Suprapubic skin (tissue), 4 donors: ENCODE data around the gene PFKM. TPM values are rescaled to one million over a fixed set of nuclear protein-coding genes. Genes with fewer than 3 reads are reported as not detected.

ENCODE experiments used
- DNase-seq, 2 donors: peaks; one replicate each; pipeline ENCODE4 v3.0.0-alpha.2; 2019; ENCODE audit warnings: low spot score in 2 of 2
- H3K27ac ChIP-seq: fragments of 200-600 bp; sonication (generic); one replicate; pipeline ENCODE4 v1.5.1; 2019
- H3K27me3 ChIP-seq: fragments of 200-600 bp; sonication (generic); one replicate; pipeline ENCODE4 v1.5.1; 2019
- H3K36me3 ChIP-seq: fragments of 200-600 bp; sonication (generic); one replicate; pipeline ENCODE4 v1.5.1; 2019
- H3K4me1 ChIP-seq: fragments of 200-600 bp; sonication (generic); one replicate; pipeline ENCODE4 v1.5.1; 2019
- H3K4me3 ChIP-seq: fragments of 200-600 bp; sonication (generic); one replicate; pipeline ENCODE4 v1.5.1; 2019; ENCODE audit warnings: mild to moderate bottlenecking
- H3K9me3 ChIP-seq: fragments of 200-600 bp; sonication (generic); one replicate; pipeline ENCODE4 v1.5.1; 2019
- EP300 ChIP-seq: sonication (generic); formaldehyde crosslinking; IDR thresholded peaks from one replicate; pipeline ENCODE4 v1.6.1; 2017; ENCODE audit warnings: antibody characterized with exemption
- POLR2A ChIP-seq, 2 donors: fragments of 450-650 bp; IDR thresholded peaks; one replicate each; pipeline ENCODE4 v1.6.1; 2017; ENCODE audit warnings: antibody characterized with exemption in 2 of 2, mild to moderate bottlenecking in 2 of 2, moderate library complexity in 2 of 2
- POLR2AphosphoS5 ChIP-seq, 3 donors: sonication (generic); formaldehyde crosslinking; IDR thresholded peaks; one replicate each; pipeline ENCODE4 v1.6.1; 2017; ENCODE audit warnings: antibody characterized with exemption in 3 of 3
- WGBS: methylation state at CpG from one replicate; pipeline ENCODE4 v1.1.5; 2018; 5-methylcytosine and 5-hydroxymethylcytosine counted together
- total RNA-seq, 4 donors: library from RNA; depleted of rRNA; stranded (reverse); fragments of >200 nt; gene quantifications; one replicate each; pipeline ENCODE4 v1.1.0, GENCODE V29; 2016
- TF ChIP-seq, protein P1 (sequence below), 2 donors: fragments of 200-600 bp in 1 of 2; fragments of 450-650 bp in 1 of 2; sonication (generic) in 1 of 2; IDR thresholded peaks; one replicate each; pipeline ENCODE4 v1.5.1; 2016 to 2019; ENCODE audit warnings: antibody characterized with exemption in 2 of 2, mild to moderate bottlenecking in 1 of 2, moderate library complexity in 1 of 2

PFKM gene
- total RNA-seq, 4 donors from 2014 or later, result 20.4 to 31.2 (median 27.7) TPM

DNA sequence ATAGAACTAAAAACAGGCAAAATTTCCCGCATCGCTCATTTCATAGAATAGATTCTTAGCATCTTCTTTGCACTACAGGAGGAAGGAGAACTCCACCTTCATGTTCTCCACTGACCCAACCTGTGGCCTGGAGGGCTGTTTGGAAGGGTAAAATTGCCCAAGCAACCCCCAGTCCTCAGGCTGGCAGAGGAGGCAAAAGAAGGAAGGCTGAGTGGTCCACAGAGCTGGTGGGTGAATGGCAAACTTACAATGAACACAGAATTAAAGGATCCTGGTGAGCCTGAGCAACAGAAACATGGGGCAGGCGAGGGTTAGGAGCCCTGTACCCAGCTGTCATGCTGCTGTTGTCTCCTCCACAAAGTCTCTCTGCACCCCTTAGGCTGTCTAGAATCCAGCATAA lies 38.3 kb upstream of the PFKM start:
- Histone ChIP-seq H3K27me3 (no peaks in the 10 kb centered on the region), H3K4me3 (no peak overlapping the region), H3K27ac (no peak overlapping the region), H3K4me1 (no peaks in the 10 kb centered on the region), H3K36me3 (peaks cover 49% of the 10 kb centered on the region), H3K9me3 (no peaks in the 10 kb centered on the region)
- 95% methylated on average over 3 of the region's 3 CpGs for WGBS
- no peak for TF ChIP-seq POLR2AphosphoS5 (IDR thresholded peaks at IDR 0.05)
- TF ChIP-seq POLR2A (IDR thresholded peaks at IDR 0.05), result no peak
- TF ChIP-seq EP300, result no peak
- TF ChIP-seq, protein P1, sequence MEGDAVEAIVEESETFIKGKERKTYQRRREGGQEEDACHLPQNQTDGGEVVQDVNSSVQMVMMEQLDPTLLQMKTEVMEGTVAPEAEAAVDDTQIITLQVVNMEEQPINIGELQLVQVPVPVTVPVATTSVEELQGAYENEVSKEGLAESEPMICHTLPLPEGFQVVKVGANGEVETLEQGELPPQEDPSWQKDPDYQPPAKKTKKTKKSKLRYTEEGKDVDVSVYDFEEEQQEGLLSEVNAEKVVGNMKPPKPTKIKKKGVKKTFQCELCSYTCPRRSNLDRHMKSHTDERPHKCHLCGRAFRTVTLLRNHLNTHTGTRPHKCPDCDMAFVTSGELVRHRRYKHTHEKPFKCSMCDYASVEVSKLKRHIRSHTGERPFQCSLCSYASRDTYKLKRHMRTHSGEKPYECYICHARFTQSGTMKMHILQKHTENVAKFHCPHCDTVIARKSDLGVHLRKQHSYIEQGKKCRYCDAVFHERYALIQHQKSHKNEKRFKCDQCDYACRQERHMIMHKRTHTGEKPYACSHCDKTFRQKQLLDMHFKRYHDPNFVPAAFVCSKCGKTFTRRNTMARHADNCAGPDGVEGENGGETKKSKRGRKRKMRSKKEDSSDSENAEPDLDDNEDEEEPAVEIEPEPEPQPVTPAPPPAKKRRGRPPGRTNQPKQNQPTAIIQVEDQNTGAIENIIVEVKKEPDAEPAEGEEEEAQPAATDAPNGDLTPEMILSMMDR (IDR thresholded peaks at IDR 0.05), result no peak
- DNase-seq, result no peak

DNA sequence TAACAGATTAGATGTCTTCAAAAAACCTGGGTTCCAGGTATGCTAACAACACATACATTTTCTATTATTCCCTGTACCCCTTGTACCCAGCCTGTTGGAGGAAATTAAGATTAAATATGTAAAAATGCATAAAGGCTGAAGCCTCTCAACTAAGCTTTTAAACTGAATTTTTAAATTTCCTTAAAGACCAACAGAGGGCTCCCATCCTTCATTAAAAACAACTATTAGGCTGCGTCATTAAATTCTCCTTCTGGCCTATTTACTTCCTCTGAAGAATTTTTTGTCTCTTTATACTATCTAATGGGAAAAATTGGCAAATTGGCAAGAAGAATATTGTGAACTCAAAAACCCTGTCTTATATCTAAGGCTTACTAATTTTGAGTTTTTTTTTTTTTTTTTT lies 35.1 kb upstream of the PFKM start:
- no peaks in the 10 kb centered on the region for H3K27me3 ChIP-seq
- no peaks in the 10 kb centered on the region for H3K9me3 ChIP-seq
- no peaks in the 10 kb centered on the region for H3K4me1 ChIP-seq
- H3K36me3 ChIP-seq, result peaks cover 74% of the 10 kb centered on the region
- WGBS, result 40% methylated on average over 1 of the region's 1 CpG
- H3K4me3 ChIP-seq, result no peak overlapping the region
- H3K27ac ChIP-seq, result no peak overlapping the region
- TF ChIP-seq POLR2AphosphoS5 (IDR thresholded peaks at IDR 0.05) (no peak), EP300 (no peak), POLR2A (IDR thresholded peaks at IDR 0.05) (no peak)
- TF ChIP-seq, protein P1 (IDR thresholded peaks at IDR 0.05), result no peak
- DNase-seq, result no peak

DNA sequence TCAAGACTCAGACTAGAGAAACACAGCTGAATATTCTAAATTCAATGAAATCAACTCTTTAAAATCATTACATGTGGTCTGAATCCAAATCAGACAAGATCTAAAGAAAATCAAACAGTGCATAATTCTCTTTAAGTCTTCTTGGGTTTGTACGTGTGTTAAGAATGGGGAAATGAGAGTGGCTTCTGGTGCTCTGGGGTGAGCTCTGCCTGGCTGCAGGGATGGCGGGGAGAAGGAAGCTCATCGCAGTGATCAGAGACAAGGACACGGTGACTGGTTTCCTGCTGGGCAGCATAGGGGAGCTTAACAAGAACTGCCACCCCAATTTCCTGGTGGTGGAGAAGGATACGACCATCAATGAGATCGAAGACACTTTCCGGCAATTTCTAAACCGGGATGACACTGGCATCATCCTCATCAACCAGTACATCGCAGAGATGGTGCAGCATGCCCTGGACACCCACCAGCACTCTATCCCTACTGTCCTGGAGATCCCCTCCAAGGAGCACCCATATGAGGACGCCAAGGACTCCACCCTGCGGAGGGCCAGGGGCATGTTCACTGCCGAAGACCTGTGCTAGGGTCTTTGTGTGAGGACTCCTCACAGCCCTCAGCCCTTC lies 34.2 kb upstream of the PFKM start:
- TF ChIP-seq EP300, result no peak
- DNase-seq, result no peak
- WGBS, result 85% methylated on average over 11 of the region's 12 CpGs
- no peaks in the 10 kb centered on the region for H3K4me1 ChIP-seq
- H3K27ac ChIP-seq, result no peak overlapping the region
- no peak overlapping the region for H3K4me3 ChIP-seq
- no peaks in the 10 kb centered on the region for H3K9me3 ChIP-seq
- H3K36me3 ChIP-seq, result peaks cover 71% of the 10 kb centered on the region
- no peaks in the 10 kb centered on the region for H3K27me3 ChIP-seq

DNA sequence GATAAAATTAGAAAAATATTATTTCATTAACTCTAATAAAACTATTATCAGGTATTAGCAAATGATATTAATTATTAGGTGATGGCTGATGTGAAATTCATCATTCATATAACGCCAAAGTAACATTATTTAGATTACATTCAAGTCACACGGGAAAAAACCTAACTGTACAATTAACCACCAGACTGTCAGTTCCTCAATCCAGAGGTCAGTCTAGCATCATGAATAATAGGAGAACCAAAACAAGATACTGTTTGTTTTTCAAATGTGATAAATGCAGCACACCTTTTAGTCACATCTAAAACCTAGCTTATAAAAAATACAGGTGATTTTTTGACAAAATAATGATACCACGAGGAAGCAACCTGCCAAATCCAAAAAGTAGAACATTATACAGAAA lies 32.8 kb upstream of the PFKM start:
- Histone ChIP-seq H3K9me3 (no peaks in the 10 kb centered on the region), H3K27me3 (no peaks in the 10 kb centered on the region), H3K4me3 (no peak overlapping the region), H3K36me3 (peaks cover 72% of the 10 kb centered on the region), H3K4me1 (no peaks in the 10 kb centered on the region), H3K27ac (no peak overlapping the region)
- no peak for TF ChIP-seq POLR2AphosphoS5 (IDR thresholded peaks at IDR 0.05)
- TF ChIP-seq EP300, result no peak
- TF ChIP-seq POLR2A (IDR thresholded peaks at IDR 0.05), result no peak
- TF ChIP-seq, protein P1 (IDR thresholded peaks at IDR 0.05), result no peak
- WGBS, result 89% methylated on average over 3 of the region's 3 CpGs
- DNase-seq, result no peak

DNA sequence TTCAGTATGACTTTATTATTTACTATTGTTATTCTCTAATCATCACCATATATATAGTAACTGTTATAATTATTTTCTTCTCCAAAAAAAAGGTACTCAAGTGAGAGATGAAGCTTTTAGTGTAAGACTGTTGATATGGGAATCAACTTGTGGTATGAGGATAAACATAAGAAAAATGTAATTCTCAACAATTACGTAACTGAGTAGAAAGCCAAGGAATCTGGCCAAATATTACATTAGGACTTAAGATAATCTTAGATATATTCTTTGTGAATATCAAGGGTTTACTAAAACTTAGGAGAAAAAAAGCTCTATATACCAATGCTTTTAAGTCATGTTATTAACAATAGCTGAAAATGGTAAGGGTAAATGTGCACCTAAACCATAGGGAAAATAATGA lies 26.6 kb upstream of the PFKM start:
- no peaks in the 10 kb centered on the region for H3K9me3 ChIP-seq
- WGBS, result 89% methylated on average over 1 of the region's 1 CpG
- TF ChIP-seq, protein P1 (IDR thresholded peaks at IDR 0.05), result no peak
- TF ChIP-seq POLR2A (IDR thresholded peaks at IDR 0.05), result no peak
- TF ChIP-seq EP300, result no peak
- no peak for TF ChIP-seq POLR2AphosphoS5 (IDR thresholded peaks at IDR 0.05)
- H3K27me3 ChIP-seq, result no peaks in the 10 kb centered on the region
- H3K36me3 ChIP-seq, result peaks cover 78% of the 10 kb centered on the region
- H3K27ac ChIP-seq, result no peak overlapping the region
- no peak overlapping the region for H3K4me3 ChIP-seq
- DNase-seq, result no peak
- H3K4me1 ChIP-seq, result no peaks in the 10 kb centered on the region

DNA sequence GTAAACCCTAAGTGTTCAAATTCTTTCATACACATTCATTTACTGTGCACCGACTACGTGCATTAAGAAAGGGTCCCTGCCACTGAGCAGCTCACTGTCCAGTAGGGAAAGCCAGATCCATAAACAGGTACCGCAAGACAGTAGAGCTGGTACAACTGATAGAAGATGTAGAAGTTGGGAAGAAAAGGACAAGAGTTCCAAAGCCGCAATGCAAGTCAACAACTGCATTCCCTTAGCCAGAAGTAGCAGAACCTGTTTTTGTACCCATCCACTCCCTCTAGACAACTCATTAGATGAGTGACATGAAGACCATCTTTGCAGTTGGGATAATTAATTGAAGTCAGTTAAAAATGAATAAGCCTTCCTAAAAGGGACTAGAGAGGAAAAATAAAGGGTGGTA lies 14.6 kb upstream of the PFKM start:
- Histone ChIP-seq H3K27ac (no peak overlapping the region), H3K27me3 (no peaks in the 10 kb centered on the region), H3K4me3 (peak overlapping the region; percentile 93), H3K9me3 (no peaks in the 10 kb centered on the region), H3K36me3 (no peaks in the 10 kb centered on the region), H3K4me1 (peaks cover 25% of the 10 kb centered on the region)
- no peak for DNase-seq
- TF ChIP-seq POLR2A (IDR thresholded peaks at IDR 0.05), result no peak
- TF ChIP-seq EP300, result no peak
- no peak for TF ChIP-seq POLR2AphosphoS5 (IDR thresholded peaks at IDR 0.05)
- TF ChIP-seq, protein P1 (IDR thresholded peaks at IDR 0.05), result no peak
- WGBS, result 39% methylated on average over 4 of the region's 4 CpGs
